CD4-positive, alpha-beta T cell treated with Interleukin-4 for 4 hours (primary cell): ENCODE results near the gene PODXL2.
"Not testable (repeated sequence)": the region's sequence is repeated elsewhere in the genome, so short reads cannot be mapped to it uniquely, and the experiment has no call there.

Source experiments
- DNase-seq: peaks from one replicate; pipeline ENCODE4 v3.0.0-alpha.2; 2020

The PODXL2 gene

DNA sequence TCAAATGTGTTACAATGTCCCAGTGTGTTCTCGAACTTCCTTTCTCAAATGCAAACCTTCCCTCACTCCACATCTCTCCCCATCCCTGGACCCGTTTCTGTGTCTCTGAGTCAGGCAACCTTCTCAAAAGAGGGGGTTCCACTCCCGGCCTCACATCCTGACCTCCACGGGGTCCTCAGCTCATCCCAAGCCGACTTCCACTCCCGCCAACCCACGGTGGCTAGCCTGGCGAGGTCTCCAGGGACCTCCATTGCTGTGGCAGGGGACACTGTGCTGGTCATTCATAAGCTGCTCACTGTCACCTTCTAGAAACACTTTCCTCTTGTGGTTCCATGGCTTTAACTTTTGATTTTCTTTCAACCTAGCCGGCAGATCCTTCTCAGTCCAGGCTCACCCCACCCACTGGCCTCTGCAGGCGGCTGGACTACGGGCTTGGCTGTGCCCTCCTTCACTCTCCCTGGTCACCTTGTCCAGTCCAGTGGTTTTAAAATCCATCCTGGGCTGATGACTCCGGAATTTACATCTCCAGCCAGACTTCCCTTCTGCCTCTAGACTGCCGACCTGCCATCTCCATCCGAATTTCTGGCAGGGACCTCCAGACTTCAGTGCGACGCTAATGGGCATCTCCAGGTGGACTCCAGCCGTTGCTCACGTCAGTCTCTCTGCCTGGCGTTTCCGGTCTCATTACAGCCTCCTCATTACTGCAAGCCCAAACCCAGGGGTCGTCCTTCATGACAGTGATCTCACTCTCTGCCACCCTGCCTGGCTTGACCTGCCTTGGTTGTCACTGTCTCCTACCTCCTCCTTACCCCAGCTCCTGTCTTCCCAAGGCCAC lies 63.7 kb downstream of the PODXL2 start:
- no peak for DNase-seq

DNA sequence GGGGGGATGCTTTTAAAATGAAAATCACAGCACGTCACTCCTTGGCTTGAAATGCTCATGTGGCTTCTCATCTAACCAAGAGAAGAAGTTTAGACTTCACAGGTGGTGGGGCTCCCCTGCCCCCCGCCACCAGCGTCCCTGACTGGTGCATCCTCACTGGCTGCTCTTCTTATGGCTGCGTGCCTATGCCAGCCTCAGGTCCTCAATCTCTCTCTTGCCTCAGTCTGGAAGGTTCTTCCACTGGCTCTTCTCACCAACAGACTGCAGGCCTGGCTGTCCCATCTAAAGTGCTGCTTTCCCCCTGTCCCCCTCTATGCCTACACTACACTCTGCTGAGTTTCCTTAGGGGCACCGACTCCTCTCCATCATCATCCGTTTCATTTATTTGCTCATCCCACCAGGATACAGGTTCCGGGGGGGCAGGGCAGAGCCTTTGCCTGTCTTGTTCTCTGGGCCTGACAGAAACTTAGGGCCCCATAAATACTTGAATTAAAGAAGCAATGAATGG lies 64.4 kb downstream of the PODXL2 start:
- no peak for DNase-seq

DNA sequence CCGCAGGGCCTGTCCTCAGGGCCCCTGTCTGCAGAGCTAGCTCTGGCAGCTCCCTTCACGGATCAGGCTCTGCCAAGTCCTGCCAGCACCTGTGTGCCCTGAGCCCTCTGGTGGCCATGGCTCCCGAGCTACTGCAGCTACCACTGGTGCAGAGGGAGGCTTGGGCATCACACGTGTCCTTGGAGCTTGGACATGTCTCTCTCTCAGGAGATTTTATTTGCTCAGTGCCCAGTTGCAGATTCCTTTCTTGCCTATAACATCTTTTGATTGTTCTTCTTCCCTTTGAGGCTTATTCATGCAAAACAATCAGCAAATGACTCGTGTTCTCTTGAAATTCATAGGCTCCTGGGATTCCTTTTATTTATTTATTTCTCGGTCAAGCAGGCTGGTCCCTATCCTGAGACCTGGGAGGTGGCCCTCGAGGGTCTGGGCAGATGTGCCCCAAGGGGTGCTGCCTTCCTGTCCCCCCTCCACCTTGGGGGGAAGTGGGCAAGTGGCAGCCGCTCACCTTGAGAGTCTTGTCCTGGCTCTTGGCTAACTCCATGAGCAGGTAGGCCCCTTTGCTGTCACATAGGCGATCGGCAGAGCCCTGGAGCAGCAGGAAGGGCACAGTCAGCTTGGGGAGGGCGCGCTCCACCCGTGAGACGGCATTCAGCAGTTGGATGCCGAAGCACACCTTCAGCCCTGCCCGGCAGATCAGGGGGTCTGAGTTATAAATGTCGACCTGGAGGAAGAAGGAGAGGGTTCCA lies 65.7 kb downstream of the PODXL2 start:
- peak; percentile 41 for DNase-seq

DNA sequence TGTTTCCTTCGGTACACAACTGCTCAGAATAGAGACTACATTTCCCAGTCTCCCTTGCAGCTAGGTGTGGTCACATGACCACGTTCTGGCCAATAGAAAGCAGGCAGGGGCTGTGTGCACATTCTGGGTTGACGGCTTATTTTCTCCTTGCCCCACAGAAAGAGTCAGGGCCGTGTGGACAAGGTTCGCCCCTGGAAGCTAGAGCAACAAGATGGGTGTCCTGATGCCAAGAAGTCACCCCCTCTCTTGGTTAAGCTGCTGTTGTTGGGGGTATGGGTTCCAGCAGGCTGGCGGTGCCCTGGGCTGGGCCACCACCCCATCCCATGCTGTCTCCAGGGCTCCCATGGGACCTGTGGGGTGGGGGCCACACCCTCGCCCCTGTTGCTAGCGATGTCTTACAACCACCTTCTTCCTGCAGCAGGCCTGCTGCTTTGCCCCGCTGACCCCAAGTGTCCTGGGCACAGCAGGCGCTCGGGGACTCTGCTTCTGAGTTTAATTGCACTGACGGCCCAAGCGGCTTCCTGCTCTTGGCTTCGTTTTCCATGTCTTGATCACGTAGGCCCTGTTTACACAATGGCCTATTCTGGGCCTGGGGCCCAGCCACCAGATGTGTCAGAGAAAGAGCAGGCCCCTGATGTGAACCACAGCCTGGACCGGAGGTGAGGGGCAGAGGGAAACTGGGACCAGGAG lies 68.7 kb downstream of the PODXL2 start:
- DNase-seq: peak; percentile 46

GRCh38 chr3:127698286-127698685 lies 69.3 kb downstream of the PODXL2 start:
- DNase-seq: no peak

- no peak for DNase-seq
Measured at GRCh38 chr3:127698691-127699415, 69.9 kb downstream of the PODXL2 start.

DNA sequence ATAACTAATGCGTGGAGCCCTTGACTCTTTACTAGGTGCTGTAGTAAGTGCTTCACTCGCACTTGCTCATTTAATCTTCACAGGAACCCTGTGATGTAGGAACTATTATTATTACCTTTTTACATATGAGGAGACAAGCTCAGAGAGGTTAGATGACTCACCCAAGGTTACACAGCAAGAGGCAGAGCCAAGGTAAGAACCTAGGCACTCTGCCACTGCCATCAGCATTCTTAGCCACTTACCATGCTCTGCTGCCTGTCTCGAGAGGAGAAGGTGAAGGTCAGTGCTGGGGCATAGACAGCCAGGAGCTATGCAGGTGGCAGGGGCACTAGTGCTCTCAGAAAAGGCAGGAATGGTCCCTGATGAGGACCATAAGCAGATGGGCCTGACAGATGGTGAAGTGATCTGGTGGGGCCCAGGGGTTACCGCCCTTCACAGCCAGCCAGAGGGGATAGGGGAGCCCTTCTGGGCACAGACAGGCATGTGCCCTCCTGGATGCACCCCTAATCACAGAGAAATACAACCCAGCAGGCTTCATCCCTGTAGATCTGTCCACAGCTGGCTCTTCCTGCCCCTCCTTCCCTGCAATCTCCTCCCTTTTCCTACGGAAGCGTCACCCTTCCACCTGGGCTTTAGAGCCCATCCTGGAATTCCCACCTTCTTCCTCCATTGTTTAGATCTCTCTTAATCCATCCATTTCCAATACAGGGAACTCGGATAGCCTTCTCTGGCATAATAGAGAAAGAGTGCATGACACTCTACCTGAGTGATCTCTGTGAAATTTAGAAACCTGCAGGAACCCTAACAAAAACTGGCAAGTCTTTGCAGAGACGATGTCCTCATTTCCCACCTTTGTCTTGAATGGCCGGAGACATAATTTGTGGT lies 70.7 kb downstream of the PODXL2 start:
- DNase-seq: no peak

DNA sequence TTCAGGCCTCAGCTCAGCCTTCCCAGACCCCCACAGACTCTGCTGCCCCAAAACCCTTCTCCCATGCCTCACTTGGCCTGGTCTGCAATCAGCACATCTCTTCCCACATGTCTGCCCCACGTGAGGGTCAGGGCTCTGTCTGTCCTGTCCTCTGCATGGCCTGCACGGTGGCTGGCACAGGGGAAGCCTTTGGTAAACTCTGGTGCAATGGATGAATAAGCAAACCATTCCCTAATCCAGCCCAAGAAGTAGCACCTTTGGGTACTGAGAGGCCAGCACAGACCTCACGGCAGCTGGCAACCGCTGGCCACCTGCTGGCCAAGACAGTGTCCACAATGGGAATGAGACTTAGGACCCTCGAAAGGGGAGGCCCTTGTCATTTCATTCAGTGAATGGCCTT lies 71.4 kb downstream of the PODXL2 start:
- DNase-seq: no peak

GRCh38 chr3:127701280-127701911 lies 72.4 kb downstream of the PODXL2 start:
- DNase-seq: no peak

GRCh38 chr3:127702151-127702578 lies 73.2 kb downstream of the PODXL2 start:
- DNase-seq: no peak

DNA sequence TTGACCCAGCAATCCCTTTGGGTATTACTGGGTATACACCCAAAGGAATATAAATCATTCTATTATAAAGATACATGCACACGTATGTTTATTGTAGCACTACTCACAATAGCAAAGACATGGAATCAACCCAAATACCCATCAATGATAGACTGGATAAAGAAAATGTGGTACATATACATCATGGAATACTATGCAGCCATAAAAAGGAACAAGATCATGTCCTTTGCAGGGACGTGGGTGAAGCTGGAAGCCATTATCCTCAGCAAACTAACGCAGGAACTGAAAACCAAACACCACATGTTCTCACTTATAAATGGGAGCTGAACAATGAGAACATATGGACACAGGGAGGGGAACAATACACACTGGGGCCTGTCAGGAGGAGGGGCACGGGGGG lies 75.9 kb downstream of the PODXL2 start:
- DNase-seq: not testable (repeated sequence)

- DNase-seq: no peak
Measured at GRCh38 chr3:127706312-127706711, 77.3 kb downstream of the PODXL2 start.

GRCh38 chr3:127706785-127707351 lies 77.9 kb downstream of the PODXL2 start:
- DNase-seq: no peak

DNA sequence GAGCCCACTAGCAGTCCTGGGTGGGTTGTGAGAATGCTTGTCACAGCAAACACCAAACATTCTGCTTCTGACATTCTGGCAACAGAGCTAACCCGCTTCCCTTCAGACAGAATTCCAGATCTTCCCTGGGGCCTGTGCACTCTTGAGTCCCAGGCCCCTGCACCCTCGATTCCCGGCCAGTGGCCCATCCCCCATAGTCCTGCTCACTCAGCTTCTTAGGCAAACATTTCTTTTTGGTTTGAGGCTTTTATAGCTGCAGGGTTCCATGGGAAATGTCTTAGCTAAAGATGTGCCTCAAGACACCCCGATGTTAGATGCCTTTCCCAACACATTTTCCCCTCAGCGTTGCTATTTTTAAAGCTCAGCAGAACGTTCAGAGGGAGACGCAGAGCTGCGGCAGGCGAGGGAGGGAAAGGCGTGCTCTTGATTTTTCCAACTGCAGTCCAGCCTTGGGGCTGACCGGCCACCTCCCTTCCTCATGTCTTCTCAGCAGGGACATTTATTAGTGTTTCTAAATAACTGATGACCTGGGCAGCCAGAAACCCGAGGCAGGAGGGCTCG lies 78.9 kb downstream of the PODXL2 start:
- DNase-seq: no peak

- DNase-seq: no peak
Measured at GRCh38 chr3:127708837-127709236, 79.9 kb downstream of the PODXL2 start.

GRCh38 chr3:127709320-127710060 lies 80.5 kb downstream of the PODXL2 start:
- no peak for DNase-seq

GRCh38 chr3:127710155-127710941 lies 81.4 kb downstream of the PODXL2 start:
- DNase-seq: no peak

DNA sequence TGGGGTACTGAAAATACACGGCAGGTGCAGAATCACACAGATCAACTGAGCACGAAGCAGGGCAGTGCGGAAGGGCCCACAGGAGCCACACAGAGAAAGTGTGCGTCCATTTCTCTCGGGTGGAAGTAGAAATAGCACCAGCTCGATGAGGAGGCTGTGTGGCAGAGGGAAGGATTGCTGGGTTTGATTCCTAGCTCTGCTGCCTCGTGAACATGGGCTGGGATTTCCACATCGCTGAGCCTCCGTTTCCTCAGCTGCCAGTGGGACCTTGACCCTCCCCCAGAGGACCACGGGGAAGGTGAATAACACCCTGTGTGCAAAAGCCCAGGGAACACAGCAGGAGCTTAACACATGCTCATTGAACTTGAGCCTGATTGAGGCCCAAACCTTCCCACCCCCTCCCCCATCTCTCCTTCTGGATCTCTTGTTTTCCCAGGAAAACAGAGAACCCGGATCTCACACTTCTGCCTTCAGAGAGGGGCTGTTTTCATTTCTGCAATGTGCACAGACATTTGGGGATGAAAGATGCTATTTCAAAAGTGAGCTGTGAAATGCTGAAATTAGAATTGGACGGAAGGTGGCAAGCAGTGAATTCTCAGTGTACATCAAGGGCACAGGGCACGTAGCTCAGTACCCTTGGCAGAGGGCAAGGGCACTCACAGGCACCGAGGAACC lies 82.2 kb downstream of the PODXL2 start:
- no peak for DNase-seq
